HepG2 (cell line): Measurements from ENCODE around the gene GAB3.

Experiments used
- KDM1A ChIP-seq: IDR thresholded peaks from 2 replicates; pipeline ENCODE4 v1.6.1; 2016; ENCODE audit warnings: missing compliant biosample characterization
- RFX5 ChIP-seq: IDR thresholded peaks from 2 replicates; pipeline ENCODE4 v1.6.1; 2011; ENCODE audit warnings: low read depth, low read length, improper control_type of control experiment
- SOX13 ChIP-seq, 3 experiments: fragments of 450-650 bp in 1 of 3; sonication (generic) in 1 of 3; formaldehyde crosslinking in 1 of 3; IDR thresholded peaks in 2 of 3; conservative IDR thresholded peaks in 1 of 3; 2 replicates each; pipeline versions ENCODE4 v1.5.0 to v1.6.1; 2016 to 2020; ENCODE audit warnings: antibody characterized with exemption in 1 of 3, mild to moderate bottlenecking in 1 of 3, missing compliant biosample characterization in 1 of 3, missing genetic modification reagents in 1 of 3, moderate library complexity in 1 of 3
- TAF15 ChIP-seq: fragments of 200-400 bp; formaldehyde crosslinking; IDR thresholded peaks from one replicate; pipeline ENCODE4 v1.6.1; 2018; ENCODE audit warnings: mild to moderate bottlenecking, low read depth, low read length; ENCODE audit not compliant: poor library complexity, severe bottlenecking
- TARDBP ChIP-seq: sonication (generic); formaldehyde crosslinking; IDR thresholded peaks from 2 replicates; pipeline ENCODE4 v1.8.0; 2022; ENCODE audit warnings: mild to moderate bottlenecking, missing genetic modification reagents
- TF ChIP-seq, protein P1 (sequence below): IDR thresholded peaks from 2 replicates; pipeline ENCODE4 v1.6.1; 2012; ENCODE audit warnings: inconsistent platforms

GRCh38 chrX:154649503-154650220 is 101.2 kb downstream of the GAB3 start:
- TF ChIP-seq SOX13 (IDR thresholded peaks at IDR 0.05): no peak
- TF ChIP-seq SOX13 (CRISPR knock-in tag; conservative IDR thresholded peaks at IDR 0.05 in 1 of 2, IDR thresholded peaks at IDR 0.05 in 1 of 2): no peak
- no peak for TF ChIP-seq KDM1A (CRISPR knock-in tag)
- TF ChIP-seq TAF15: no peak
- TF ChIP-seq, protein P1, sequence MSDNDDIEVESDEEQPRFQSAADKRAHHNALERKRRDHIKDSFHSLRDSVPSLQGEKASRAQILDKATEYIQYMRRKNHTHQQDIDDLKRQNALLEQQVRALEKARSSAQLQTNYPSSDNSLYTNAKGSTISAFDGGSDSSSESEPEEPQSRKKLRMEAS: no peak
- no peak for TF ChIP-seq TARDBP (CRISPR knock-in tag)
- no peak for TF ChIP-seq RFX5
